GM18870 (cell line): ENCODE measurements around the gene ZC2HC1C.

Experiments used
- ATAC-seq: cut with Tn5 transposase; IDR thresholded peaks from one replicate; pipeline ENCODE4 v1.9.1; 2021; ENCODE audit warnings: moderate library complexity; ENCODE audit not compliant: unreplicated experiment

The ZC2HC1C gene, protein sequence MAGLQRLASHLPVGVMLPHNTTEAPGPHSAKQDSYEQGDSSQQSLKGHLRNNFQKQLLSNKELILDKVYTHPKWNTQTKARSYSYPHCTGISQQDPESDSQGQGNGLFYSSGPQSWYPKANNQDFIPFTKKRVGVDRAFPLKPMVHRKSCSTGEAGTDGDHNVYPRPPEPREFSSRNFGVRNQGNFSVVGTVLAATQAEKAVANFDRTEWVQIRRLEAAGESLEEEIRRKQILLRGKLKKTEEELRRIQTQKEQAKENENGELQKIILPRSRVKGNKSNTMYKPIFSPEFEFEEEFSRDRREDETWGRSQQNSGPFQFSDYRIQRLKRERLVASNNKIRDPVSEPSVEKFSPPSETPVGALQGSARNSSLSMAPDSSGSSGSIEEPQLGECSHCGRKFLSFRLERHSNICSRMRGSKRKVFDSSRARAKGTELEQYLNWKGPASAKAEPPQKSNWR

DNA sequence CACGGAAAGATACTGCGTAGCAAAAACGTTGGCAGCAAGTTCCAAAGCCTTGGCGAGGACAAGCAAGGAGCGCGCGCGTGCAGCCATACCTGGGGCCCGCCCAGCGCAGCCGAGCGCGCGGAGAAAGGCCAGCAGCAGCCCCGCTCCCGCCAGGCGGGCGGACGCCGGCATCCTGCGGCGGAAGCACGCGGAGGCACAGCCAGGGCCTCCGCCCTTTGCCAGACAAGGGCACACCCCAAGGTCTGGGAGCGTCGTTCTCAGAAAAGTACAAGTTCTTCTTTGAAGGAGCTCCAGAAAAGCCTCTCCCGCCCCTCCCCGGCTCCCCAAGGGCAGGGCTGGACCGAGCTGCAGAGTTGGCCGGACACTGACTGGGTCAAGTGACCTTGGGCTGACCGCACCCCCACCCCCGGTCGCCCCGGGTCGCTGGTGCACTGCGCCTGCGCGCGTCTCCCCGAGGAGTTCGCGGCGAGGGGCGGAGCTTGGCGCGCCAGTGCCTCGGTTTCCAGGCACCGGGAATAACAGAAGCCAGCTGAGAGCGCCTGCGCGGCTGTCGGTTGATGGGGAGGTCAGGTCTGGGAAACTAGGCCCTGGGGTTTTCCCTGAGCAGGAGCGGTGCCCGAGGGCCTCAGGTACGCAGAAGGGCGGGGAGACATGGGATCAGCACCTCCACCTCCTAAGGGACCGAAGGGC is at the start of gene ZC2HC1C:
Gene ZC2HC1C, plus strand, starts transcription at position 521 of the 690 bp plus-strand sequence. CDS start 933 bp downstream, outside the sequence.
- ATAC-seq, result no peak

DNA sequence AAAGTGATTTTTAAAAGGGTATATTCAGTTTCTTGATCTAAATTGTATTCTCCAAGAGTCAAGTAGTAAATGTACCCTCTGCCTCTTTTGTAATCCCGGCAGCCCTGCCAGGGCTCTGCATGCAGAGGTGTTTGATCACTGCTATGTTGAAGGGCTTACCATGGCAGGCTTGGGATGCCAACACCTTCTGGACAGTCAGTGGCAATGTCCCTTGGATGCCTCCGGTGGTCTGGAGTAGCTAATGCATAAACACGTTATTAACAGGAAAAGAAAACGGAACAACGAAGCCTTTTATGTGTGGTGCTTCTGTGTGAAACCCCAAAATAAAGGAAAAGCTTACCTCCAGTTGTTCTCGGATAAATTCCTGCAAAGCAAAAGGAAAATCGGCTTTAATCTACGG is 46.8 kb upstream of the ZC2HC1C start:
- no peak for ATAC-seq

DNA sequence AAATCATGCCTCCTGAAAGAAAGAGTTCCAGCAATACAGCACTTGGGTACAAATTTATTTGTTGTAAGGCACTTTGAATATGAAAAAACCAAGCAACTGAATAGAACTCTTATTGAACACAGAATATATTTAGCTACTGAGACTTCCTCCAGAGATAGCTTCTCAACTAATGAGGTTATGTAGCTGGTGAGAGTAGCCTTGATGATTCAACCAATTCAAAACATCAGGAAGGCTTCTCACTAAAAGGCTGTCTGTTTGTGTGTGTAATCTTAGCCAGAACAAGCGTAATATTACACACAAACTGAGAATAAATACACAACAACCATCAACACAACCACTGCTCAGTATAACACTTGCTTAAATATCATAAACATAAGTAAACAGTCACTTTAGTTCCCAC is 46.3 kb upstream of the ZC2HC1C start:
- ATAC-seq, result no peak

DNA sequence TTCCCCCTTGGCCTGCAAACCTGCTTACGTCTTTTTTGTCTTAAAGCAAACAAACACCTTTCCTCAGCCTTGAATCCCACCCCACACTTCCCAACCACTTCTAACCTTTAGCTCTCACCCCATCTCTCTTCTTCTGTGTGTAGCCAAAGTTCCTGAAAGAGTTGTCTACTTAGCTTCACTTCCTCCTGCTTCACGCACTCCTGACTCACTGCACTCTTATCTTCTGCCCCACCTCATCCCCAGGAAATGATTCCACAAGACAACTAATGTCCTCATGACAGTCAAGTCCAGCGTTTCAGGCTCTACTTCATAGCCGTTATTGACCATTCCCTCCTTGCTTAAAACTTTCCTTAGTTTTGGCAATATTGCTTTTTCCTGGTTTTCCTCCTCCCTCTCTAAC is 44.4 kb upstream of the ZC2HC1C start:
- no peak for ATAC-seq

DNA sequence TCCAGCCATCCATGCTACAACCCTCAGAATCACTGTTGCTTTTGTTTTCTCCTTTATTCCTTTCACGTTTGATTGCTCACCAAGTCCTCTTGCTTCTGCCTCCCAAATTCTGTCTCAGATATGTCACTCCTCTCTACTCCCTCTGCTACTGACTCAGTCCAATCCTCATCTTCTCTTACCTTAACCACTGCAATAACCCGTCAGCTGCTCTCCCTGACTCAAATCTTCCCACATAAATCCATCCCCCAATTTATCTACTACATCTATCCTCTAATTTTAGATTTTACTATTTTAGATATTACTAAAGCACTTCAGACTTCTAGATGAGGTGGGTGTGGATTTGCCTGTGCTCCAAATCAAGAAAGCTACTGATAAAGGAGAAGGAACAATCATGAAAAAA is 43.6 kb upstream of the ZC2HC1C start:
- no peak for ATAC-seq

DNA sequence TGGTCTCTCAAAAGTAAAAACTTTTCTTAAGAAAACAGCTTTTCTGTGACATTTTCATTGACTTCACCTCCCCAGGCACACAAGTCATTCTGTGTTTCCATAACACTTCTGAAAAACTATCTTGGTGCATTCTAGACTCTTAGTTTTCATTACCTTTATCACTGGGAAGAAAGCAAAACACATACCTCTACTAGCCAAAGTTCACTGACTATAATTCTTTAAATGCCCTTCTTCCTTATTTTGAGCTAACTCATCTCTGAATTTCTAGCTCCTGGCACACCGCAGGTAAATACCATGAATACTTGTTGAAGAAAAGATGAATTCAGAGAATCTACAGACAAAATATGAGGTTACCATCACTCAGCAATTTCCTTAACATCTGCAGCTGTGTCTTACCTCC is 39.3 kb upstream of the ZC2HC1C start:
- ATAC-seq, result no peak

DNA sequence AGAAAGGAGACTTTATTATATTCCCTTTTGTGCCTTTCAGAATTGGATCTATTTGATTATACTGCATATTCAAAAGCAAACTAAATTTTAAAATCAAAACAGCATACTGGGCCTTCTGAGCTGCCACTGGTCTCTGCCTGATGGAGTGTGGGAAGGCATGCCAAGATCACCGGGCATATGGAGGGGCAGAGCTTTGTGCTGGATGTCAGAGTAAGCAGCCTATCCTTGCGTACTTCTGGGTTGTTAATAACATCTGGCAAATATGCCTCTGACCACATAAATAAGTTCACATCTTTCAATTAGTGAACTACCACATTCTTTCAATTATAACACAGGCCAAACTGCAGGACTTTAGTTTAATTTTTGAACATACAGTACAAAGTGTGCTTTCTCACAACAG is 36.5 kb upstream of the ZC2HC1C start:
- no peak for ATAC-seq

DNA sequence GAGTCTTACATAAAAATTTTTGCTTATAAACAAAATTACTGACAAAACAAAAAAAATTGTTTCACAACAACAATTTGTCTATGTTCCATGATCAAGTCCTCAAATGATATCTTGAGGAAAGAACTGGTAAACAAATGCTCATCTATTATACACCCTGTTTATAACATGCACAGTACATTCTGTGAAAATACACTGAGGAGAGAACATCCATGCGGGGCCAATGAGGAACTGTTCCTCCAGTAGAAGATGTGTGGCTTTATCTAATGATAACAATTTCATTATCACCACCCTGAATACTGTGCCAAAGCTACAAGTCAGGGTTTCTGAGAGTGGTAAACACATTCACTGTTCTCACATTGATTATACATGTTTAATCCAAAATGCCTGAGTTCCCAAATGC is 28.9 kb upstream of the ZC2HC1C start:
- no peak for ATAC-seq

DNA sequence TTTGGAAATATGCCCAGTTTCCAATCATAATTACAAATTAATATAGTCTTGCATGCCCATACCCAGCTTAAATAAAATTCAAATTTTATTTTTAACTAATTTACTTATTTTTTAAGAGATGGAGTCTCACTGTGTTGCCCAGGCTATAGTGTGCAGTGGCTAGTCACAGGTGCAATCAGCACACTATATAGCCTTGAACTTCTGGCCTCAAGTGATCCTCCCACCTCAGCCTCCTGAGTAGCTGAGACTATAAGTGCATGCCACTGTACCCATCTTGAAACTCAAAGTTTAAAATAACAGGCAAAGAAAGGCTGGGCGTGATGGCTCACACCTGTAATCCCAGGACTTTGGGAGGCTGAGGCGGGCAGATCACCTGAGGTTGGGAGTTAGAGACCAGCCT is 28.5 kb upstream of the ZC2HC1C start:
- ATAC-seq, result no peak

DNA sequence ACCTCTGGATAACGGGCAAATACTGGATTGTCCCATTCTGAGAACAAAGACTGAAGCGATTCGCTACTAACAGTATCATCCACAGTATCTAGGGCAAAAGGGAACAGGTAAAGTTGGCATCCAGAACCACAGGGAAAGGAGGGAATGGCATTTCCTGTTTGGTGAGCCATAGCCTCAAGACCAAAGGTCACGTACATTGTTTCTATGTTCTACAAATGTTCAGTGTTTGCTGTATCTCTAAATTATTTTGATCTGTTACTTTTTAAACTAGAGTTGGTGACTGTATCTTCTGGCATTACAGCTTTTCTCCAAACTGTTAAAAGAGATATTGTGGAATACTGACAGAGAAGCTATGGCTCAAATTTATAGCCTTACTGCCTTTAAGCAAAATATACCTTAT is 27.8 kb upstream of the ZC2HC1C start:
- ATAC-seq, result no peak

DNA sequence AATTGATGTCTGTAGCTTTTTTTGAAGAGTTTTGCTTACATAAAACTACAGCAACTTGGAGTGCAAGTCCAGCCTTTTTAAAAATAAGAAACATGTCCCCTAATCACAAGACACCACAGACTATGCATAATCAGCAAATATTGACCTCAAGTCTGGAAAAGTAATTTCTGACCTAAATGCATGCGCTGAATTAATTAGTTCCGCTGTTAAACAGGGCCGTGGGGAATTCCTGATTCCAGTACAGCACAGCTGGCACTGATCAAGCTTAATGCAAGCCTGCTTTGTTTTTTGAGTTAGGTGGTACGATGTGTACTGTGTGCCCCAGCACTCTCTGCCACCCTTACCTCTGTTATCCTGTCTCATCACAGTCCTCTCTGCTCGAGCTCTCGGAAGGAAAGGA is 27.4 kb upstream of the ZC2HC1C start:
- ATAC-seq, result no peak

DNA sequence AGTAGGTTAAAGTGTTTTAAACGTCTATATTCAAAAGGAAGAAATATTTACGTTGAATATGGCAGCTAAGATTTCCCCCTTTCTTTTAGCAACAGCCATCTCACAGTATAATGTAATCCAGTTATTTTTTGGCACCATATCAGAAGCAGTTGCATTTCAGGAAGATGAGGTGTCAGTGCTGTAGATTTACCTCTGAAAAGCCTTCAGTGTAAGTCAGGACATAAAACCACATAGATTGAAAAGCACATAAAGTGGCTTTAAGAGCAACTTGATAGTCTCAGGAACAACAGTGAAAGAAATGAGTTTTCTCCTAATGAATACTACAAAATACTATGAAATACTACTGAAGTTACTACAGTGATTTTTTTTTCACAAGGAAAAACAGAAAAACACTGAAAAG is 25.1 kb upstream of the ZC2HC1C start:
- no peak for ATAC-seq

DNA sequence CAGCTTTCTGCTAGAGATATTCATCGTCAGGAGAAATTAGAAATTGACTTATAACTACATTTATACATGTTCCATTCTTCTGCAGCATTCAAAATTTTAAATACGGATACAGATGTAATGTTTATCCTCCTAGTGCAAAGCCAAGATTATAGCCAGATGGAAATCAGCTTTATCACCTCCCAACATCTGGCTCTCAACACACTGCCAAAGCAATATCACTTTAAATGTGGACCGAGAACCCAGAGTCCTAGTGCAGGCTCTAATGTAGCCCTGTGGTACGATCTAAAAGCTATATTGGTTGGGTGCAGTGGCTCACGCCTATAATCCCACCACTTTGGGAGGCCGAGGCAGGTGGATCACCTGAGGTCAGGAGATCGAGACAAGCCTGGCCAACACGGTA is 24.7 kb upstream of the ZC2HC1C start:
- no peak for ATAC-seq

DNA sequence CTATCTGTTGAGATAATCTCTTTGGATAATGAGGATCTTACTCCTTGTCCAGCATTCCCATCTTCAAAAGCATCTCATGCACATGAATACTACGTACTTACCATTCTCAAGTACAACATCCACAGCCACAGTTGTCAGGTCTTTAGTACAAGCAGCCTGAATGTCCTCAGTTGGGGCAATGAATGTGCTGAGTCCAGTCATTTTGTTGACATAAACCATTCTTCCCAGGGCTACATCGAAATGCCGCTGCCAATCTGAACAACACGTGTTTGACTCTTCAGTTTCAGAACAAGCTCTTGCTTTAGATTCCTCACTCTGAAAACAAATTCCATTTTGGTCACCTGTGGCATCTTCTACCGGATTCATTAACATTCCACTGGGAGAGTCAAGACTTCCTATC is 23.2 kb upstream of the ZC2HC1C start:
- no peak for ATAC-seq

DNA sequence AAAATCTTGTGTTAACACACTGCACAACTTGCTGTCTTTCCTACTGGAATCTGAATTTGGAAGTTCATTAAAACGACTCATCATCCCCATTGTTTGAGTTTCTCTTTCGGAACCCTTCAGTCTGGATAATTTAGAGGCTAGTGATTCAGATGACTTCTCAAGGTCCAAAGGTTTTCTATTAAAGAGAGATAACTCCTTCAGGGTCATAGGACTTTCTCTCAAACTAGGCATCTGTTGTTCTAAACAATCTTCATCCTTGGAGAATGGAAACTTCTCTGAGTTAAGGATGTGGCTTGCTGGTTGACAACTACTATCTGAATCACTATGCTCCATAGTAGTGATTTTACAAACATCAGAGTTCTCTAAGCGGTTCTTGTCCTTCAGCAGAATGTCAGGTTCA is 22.5 kb upstream of the ZC2HC1C start:
- ATAC-seq, result no peak

DNA sequence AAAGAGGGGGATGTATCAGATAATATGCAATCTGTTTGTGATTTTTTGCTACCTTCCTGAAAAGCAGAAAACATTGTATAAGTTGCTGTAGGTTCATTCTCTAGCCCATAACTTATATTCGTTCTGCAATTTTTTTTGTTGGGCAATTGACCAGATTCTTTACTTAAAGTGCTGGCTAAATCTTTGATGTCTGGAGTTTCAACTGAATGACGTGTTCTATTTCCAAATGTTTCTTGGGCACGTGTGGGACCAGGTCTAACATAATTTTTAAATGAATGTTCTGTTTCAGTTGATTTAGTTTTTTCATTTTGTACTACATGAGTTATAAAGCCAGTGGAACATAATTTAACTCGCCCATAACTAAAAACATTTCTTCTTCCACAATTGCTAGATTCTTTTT is 21.9 kb upstream of the ZC2HC1C start:
- ATAC-seq, result no peak

DNA sequence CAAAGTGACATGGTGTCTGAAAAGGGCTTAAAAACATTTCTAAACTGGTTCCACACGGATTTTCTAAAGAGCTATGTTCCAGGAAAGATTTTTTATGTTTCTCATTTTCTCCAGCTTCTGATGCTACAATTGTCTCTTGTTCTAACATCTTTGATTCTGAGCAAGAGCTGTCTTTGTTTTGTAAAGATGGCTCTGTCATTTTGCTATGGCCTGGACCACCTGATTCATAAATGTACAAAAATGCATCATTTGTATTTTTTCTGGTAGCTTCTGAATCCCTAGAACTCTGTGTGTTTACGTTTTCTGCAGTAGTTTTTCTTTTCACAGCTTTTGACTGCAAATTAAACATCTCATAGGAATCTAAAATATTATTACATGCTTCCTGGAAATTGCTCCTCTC is 21.3 kb upstream of the ZC2HC1C start:
- no peak for ATAC-seq

DNA sequence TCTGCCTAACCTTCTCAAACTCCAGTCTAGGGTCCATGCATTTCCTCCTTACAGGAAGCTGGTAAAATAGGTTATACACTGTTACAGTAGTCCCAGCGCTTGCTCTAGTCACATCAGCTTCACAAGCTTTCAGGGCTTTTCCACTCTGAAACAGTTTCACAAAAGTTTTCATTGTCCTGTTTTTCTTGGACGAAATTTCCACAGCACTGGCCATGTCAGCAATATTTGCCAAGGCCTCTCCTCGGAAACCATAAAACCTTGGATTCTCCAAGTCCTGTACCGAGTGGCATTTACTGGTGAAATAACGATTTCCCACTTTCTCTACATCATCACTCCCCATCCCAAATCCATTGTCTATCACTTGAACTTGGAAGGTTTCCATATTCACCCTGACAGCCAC is 20.3 kb upstream of the ZC2HC1C start:
- ATAC-seq, result no peak

DNA sequence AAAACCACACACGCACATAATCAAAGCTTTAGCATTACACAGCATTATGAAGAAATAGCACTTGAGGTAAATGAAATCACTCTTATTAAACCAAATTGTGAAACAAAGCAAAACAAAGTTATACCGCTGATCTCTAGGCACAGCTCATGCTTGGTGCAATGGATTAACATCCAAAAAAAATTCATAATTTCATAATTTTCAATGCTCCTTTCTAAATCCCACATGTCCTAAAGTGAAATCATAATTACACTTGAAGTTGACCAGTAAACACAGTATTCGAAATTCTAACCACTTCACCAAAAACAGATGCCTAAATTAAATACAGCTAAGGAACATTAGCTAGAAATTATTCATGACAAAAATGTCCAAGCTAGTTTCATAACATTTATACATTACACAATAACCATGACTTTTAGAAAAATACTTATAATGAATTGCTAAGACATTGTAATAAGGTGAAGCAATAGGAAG is 19.7 kb upstream of the ZC2HC1C start:
- ATAC-seq, result no peak

DNA sequence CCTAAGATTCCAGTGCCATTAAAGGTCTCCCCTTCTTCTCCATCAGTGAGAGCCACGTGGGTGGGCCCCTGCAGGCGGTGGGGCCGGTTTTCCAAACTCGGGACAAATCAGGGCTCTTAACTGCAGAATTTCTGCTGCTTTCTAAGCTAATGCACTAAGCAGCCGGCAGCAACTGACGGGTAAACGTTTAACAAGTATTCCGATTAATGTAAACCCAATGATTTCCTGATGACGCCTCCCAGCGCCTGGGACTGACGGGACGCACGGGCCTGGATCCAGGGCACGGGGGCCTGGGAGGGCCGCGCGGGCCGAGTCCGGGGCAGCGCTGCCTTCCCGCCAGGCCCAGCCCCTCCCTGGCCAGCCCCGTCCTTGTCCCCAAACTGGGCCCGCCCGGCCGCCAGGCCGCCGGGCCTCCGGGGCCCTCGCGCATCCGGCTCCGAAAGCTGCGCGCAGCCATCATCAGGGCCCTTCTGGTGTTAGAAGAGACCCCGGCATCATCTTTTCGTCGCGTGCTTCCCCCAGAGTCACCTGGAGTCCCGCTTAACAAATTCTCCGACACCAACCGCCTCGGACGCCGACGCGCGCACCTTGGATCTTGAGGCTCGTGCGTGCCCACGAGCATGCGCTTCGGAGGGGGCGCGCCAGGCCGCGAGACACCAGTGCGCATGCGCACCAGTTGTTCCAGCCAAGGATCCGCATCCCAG is 18.4 kb upstream of the ZC2HC1C start, which contains the start of gene MLH3:
Gene MLH3, minus strand, starts transcription at position 616 of the 704 bp plus-strand sequence. CDS start 1,812 bp downstream, outside the sequence.
- peak; percentile 50 for ATAC-seq

DNA sequence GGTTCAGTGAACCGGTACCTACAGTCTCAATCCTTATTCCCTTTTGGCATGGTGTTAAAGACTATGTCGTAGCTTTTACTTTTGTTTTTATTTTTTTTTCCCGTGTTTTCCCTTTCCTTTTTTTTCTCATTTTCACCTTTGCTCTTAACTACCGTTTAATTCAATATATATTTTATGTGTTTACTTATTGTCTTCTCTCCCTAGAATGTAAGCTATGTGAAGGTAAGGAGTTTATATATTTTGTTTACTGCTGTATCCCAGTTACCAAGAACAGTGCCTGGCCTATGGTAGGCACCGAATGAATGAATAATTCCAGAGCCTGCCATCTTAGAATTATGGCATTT is 17.9 kb upstream of the ZC2HC1C start:
- ATAC-seq, result peak; percentile 15
